ENCODE results near the gene TPTE2.
A peak's percentile ranks its signal among the peaks of the same experiment; 100 is the strongest.

The TPTE2 gene

GRCh38 chr13:19597523-19597922 is 36.2 kb upstream of the TPTE2 start:
- DNase-seq (ENCODE audit: low read depth), result no peak
- no peak overlapping the region for H3K4me3 ChIP-seq (replicated peaks; ENCODE audit: low read depth, low read length)
- no peak for TF ChIP-seq CTCF (IDR thresholded peaks at IDR 0.05; ENCODE audit: low read length, missing control alignments)

- H3K4me3 ChIP-seq (replicated peaks; ENCODE audit: low read depth, low read length), result no peak overlapping the region
- TF ChIP-seq CTCF (IDR thresholded peaks at IDR 0.05; ENCODE audit: low read length, missing control alignments), result no peak
- DNase-seq (ENCODE audit: low read depth), result peak; percentile 18
These were observed 35.6 kb upstream of the TPTE2 start for GRCh38 chr13:19596960-19597361.

- no peak for DNase-seq (ENCODE audit: low read depth)
- H3K4me3 ChIP-seq (replicated peaks; ENCODE audit: low read depth, low read length), result no peak overlapping the region
- no peak for TF ChIP-seq CTCF (IDR thresholded peaks at IDR 0.05; ENCODE audit: low read length, missing control alignments)
These were observed 34.8 kb upstream of the TPTE2 start for GRCh38 chr13:19596086-19596485.

- no peak for DNase-seq (ENCODE audit: low read depth)
- no peak for TF ChIP-seq CTCF (IDR thresholded peaks at IDR 0.05; ENCODE audit: low read length, missing control alignments)
- H3K4me3 ChIP-seq (replicated peaks; ENCODE audit: low read depth, low read length), result no peak overlapping the region
These were observed 31.4 kb upstream of the TPTE2 start for GRCh38 chr13:19592657-19593180.

- H3K4me3 ChIP-seq (replicated peaks; ENCODE audit: low read depth, low read length), result no peak overlapping the region
- DNase-seq (ENCODE audit: low read depth), result no peak
- no peak for TF ChIP-seq CTCF (IDR thresholded peaks at IDR 0.05; ENCODE audit: low read length, missing control alignments)
These were observed 30.5 kb upstream of the TPTE2 start for GRCh38 chr13:19591864-19592263.

- no peak overlapping the region for H3K4me3 ChIP-seq (replicated peaks; ENCODE audit: low read depth, low read length)
- TF ChIP-seq CTCF (IDR thresholded peaks at IDR 0.05; ENCODE audit: low read length, missing control alignments), result no peak
- no peak for DNase-seq (ENCODE audit: low read depth)
These were observed 29.1 kb upstream of the TPTE2 start for GRCh38 chr13:19590423-19590822.

GRCh38 chr13:19589312-19589711 is 28.0 kb upstream of the TPTE2 start:
- no peak overlapping the region for H3K4me3 ChIP-seq (replicated peaks; ENCODE audit: low read depth, low read length)
- no peak for DNase-seq (ENCODE audit: low read depth)
- TF ChIP-seq CTCF (IDR thresholded peaks at IDR 0.05; ENCODE audit: low read length, missing control alignments), result no peak
